ENCODE measurements around the gene COL15A1.

The COL15A1 gene

GRCh38 chr9:98906273-98907040 lies 37.2 kb upstream of the COL15A1 start:
- H3K9me2 ChIP-seq (replicated peaks; ENCODE audit: low read depth, low read length), result no peaks in the 10 kb centered on the region
- H3K36me3 ChIP-seq (ENCODE audit: insufficient read depth, low read length), result no peaks in the 10 kb centered on the region
- no peak overlapping the region for H2AFZ ChIP-seq (ENCODE audit: low read length)
- TF ChIP-seq CTCF (conservative IDR thresholded peaks at IDR 0.05; ENCODE audit: low read length) (no peak), EZH2phosphoT487 (IDR thresholded peaks at IDR 0.05; ENCODE audit: borderline replicate concordance) (no peak)
- H3K9me3 ChIP-seq (ENCODE audit: insufficient read depth, low read depth, low read length), result no peaks in the 10 kb centered on the region
- no peaks in the 10 kb centered on the region for H3K27me3 ChIP-seq (ENCODE audit: insufficient read depth, low read length, poor library complexity, severe bottlenecking)
- no peak overlapping the region for H3K4me3 ChIP-seq (ENCODE audit: low read length, poor library complexity, severe bottlenecking)
- no peak overlapping the region for H3K9ac ChIP-seq (ENCODE audit: low read depth, low read length, poor library complexity, severe bottlenecking)
- no peaks in the 10 kb centered on the region for H4K20me1 ChIP-seq (ENCODE audit: insufficient read depth, low read length, poor library complexity, severe bottlenecking)
- no peaks in the 10 kb centered on the region for H3K79me2 ChIP-seq (ENCODE audit: insufficient read depth, low read length)
- no peak overlapping the region for H3K4me2 ChIP-seq (ENCODE audit: low read depth, low read length, poor library complexity, severe bottlenecking)
- H3F3A ChIP-seq (ENCODE audit: low read depth), result no peaks in the 10 kb centered on the region
- H3K4me1 ChIP-seq (ENCODE audit: insufficient read depth, low read length, poor library complexity, severe bottlenecking), result no peaks in the 10 kb centered on the region

GRCh38 chr9:98907055-98907454 lies 36.7 kb upstream of the COL15A1 start:
- no peak overlapping the region for H3K9ac ChIP-seq (ENCODE audit: low read depth, low read length, poor library complexity, severe bottlenecking)
- H3K4me2 ChIP-seq (ENCODE audit: low read depth, low read length, poor library complexity, severe bottlenecking), result no peak overlapping the region
- H3F3A ChIP-seq (ENCODE audit: low read depth), result no peaks in the 10 kb centered on the region
- H3K9me3 ChIP-seq (ENCODE audit: insufficient read depth, low read depth, low read length), result no peaks in the 10 kb centered on the region
- no peak overlapping the region for H2AFZ ChIP-seq (ENCODE audit: low read length)
- H3K9me2 ChIP-seq (replicated peaks; ENCODE audit: low read depth, low read length), result no peaks in the 10 kb centered on the region
- H3K36me3 ChIP-seq (ENCODE audit: insufficient read depth, low read length), result no peaks in the 10 kb centered on the region
- H3K27me3 ChIP-seq (ENCODE audit: insufficient read depth, low read length, poor library complexity, severe bottlenecking), result no peaks in the 10 kb centered on the region
- no peaks in the 10 kb centered on the region for H3K4me1 ChIP-seq (ENCODE audit: insufficient read depth, low read length, poor library complexity, severe bottlenecking)
- no peaks in the 10 kb centered on the region for H4K20me1 ChIP-seq (ENCODE audit: insufficient read depth, low read length, poor library complexity, severe bottlenecking)
- H3K79me2 ChIP-seq (ENCODE audit: insufficient read depth, low read length), result no peaks in the 10 kb centered on the region
- no peak for TF ChIP-seq CTCF (conservative IDR thresholded peaks at IDR 0.05; ENCODE audit: low read length)
- no peak for TF ChIP-seq EZH2phosphoT487 (IDR thresholded peaks at IDR 0.05; ENCODE audit: borderline replicate concordance)
- no peak overlapping the region for H3K4me3 ChIP-seq (ENCODE audit: low read length, poor library complexity, severe bottlenecking)

- TF ChIP-seq EZH2phosphoT487 (IDR thresholded peaks at IDR 0.05; ENCODE audit: borderline replicate concordance), result no peak
- no peak for TF ChIP-seq CTCF (conservative IDR thresholded peaks at IDR 0.05; ENCODE audit: low read length)
- H3K4me1 ChIP-seq (ENCODE audit: insufficient read depth, low read length, poor library complexity, severe bottlenecking), result no peaks in the 10 kb centered on the region
- H3K36me3 ChIP-seq (ENCODE audit: insufficient read depth, low read length), result no peaks in the 10 kb centered on the region
- no peak overlapping the region for H3K4me2 ChIP-seq (ENCODE audit: low read depth, low read length, poor library complexity, severe bottlenecking)
- H3K79me2 ChIP-seq (ENCODE audit: insufficient read depth, low read length), result no peaks in the 10 kb centered on the region
- H3F3A ChIP-seq (ENCODE audit: low read depth), result no peaks in the 10 kb centered on the region
- H3K4me3 ChIP-seq (ENCODE audit: low read length, poor library complexity, severe bottlenecking), result no peak overlapping the region
- H4K20me1 ChIP-seq (ENCODE audit: insufficient read depth, low read length, poor library complexity, severe bottlenecking), result no peaks in the 10 kb centered on the region
- H3K9me3 ChIP-seq (ENCODE audit: insufficient read depth, low read depth, low read length), result no peaks in the 10 kb centered on the region
- no peaks in the 10 kb centered on the region for H3K9me2 ChIP-seq (replicated peaks; ENCODE audit: low read depth, low read length)
- H2AFZ ChIP-seq (ENCODE audit: low read length), result no peak overlapping the region
- H3K27me3 ChIP-seq (ENCODE audit: insufficient read depth, low read length, poor library complexity, severe bottlenecking), result no peaks in the 10 kb centered on the region
- no peak overlapping the region for H3K9ac ChIP-seq (ENCODE audit: low read depth, low read length, poor library complexity, severe bottlenecking)
Observed at GRCh38 chr9:98908897-98909634, 34.6 kb upstream of the COL15A1 start.
